ENCODE results near the gene GDI2.

The GDI2 gene

DNA sequence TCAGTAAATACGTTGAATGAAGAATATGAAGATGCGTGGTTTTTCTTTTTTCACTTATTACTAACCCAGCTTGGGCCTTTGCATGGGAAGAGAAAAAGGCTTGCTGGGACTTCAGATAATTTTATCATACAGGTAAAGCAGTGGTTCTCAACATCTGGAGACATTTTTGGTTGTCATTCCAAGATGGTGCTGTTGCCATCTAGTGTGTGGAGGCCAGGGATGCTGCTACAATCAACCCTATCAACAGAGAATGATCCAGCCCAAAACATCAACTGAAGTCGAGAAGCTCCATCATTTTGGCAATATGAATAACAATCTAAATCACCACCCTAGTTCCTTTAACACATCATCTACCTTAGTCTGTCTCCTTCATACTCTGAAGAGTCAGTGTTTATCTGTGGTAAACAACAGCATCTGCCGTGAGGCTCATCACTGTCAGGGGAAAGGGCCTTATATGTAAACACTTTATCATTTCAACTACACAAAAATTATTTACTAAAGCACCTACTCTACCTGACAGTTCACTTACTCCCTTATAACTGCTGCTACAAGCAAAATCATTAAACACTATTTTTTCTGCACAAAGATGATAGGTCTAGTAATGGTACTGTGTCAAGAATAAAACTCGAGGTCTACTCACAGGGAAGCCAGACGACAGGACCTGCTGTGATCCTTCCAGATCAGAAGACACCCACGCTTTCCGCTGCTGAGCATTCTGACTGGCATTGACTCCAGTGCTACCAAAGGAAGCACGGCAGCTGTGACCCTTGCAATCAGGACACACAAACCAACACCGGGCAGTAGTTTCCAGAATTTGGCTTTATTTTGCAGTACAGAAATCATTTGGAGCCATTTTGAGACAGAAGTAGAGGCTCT is 48.6 kb downstream of the GDI2 start:
- no peak overlapping the region for H3K4me3 ChIP-seq (ENCODE audit: low read depth, low read length)
- TF ChIP-seq, protein P1, sequence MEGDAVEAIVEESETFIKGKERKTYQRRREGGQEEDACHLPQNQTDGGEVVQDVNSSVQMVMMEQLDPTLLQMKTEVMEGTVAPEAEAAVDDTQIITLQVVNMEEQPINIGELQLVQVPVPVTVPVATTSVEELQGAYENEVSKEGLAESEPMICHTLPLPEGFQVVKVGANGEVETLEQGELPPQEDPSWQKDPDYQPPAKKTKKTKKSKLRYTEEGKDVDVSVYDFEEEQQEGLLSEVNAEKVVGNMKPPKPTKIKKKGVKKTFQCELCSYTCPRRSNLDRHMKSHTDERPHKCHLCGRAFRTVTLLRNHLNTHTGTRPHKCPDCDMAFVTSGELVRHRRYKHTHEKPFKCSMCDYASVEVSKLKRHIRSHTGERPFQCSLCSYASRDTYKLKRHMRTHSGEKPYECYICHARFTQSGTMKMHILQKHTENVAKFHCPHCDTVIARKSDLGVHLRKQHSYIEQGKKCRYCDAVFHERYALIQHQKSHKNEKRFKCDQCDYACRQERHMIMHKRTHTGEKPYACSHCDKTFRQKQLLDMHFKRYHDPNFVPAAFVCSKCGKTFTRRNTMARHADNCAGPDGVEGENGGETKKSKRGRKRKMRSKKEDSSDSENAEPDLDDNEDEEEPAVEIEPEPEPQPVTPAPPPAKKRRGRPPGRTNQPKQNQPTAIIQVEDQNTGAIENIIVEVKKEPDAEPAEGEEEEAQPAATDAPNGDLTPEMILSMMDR (IDR thresholded peaks at IDR 0.05; ENCODE audit: low read depth, low read length): no peak
- no peak for DNase-seq
- no peak overlapping the region for H3K27ac ChIP-seq
- H3K27me3 ChIP-seq (ENCODE audit: insufficient read depth, low read depth, severe bottlenecking): no peaks in the 10 kb centered on the region
- no peaks in the 10 kb centered on the region for H3K9me3 ChIP-seq (ENCODE audit: severe bottlenecking)
- peaks cover 24% of the 10 kb centered on the region for H3K36me3 ChIP-seq

GRCh38 chr10:5762531-5762930 is 50.7 kb downstream of the GDI2 start:
- no peak overlapping the region for H3K4me3 ChIP-seq (ENCODE audit: low read depth, low read length)
- no peaks in the 10 kb centered on the region for H3K9me3 ChIP-seq (ENCODE audit: severe bottlenecking)
- TF ChIP-seq, protein P1 (IDR thresholded peaks at IDR 0.05; ENCODE audit: low read depth, low read length): no peak
- H3K36me3 ChIP-seq: peaks cover 20% of the 10 kb centered on the region
- H3K27ac ChIP-seq: no peak overlapping the region
- H3K27me3 ChIP-seq (ENCODE audit: insufficient read depth, low read depth, severe bottlenecking): no peaks in the 10 kb centered on the region
- DNase-seq: no peak

DNA sequence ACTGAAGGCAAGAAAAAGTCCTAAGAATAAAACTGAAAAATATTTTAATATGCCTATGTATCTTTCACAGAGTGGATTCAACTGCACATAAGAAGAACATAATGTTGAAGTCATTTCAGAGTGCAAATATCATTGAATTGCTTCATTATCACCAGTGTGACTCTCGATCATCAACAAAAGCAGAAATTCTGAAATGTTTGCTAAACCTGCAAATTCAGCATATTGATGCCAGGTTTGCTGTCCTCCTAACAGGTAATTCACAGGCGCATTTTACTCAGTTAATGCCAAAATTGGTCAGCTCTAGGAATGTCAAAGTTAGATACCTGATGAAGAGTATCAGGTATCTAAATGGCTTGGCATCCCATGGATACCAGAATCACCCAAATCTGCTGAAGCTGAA is 52.0 kb downstream of the GDI2 start:
- Histone ChIP-seq H3K27me3 (ENCODE audit: insufficient read depth, low read depth, severe bottlenecking) (no peaks in the 10 kb centered on the region), H3K36me3 (peaks cover 19% of the 10 kb centered on the region), H3K27ac (no peak overlapping the region), H3K9me3 (ENCODE audit: severe bottlenecking) (no peaks in the 10 kb centered on the region), H3K4me3 (ENCODE audit: low read depth, low read length) (no peak overlapping the region)
- TF ChIP-seq, protein P1 (IDR thresholded peaks at IDR 0.05; ENCODE audit: low read depth, low read length): no peak
- DNase-seq: no peak

- TF ChIP-seq, protein P1 (IDR thresholded peaks at IDR 0.05; ENCODE audit: low read depth, low read length): no peak
- H3K27ac ChIP-seq: no peak overlapping the region
- H3K27me3 ChIP-seq (ENCODE audit: insufficient read depth, low read depth, severe bottlenecking): no peaks in the 10 kb centered on the region
- no peak overlapping the region for H3K4me3 ChIP-seq (ENCODE audit: low read depth, low read length)
- H3K9me3 ChIP-seq (ENCODE audit: severe bottlenecking): no peaks in the 10 kb centered on the region
- peaks cover 19% of the 10 kb centered on the region for H3K36me3 ChIP-seq
- DNase-seq: no peak
Measured at GRCh38 chr10:5760515-5760914, 52.7 kb downstream of the GDI2 start.

DNA sequence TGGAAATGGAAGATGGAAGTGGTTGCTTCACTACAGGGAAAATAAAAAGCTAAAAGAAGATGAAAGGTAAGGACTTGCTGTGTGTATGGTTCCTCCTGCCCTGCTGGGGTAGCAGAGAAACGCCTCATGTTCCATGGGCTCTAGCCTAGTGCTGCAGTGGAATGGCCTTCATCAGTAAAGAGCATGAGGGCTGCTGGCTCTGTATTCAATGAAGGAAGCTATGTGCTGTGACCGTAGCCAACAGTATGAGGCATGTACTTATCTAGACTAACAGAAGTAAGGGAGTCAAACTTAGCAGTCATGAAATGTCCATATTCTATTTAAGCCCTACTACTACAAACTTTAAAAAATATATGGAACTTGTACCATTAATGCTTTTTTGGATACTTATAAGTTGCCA is 54.3 kb downstream of the GDI2 start:
- peaks cover 12% of the 10 kb centered on the region for H3K36me3 ChIP-seq

More for the DNA sequence above, 54.3 kb downstream of the GDI2 start:
- H3K27ac ChIP-seq: no peak overlapping the region
- no peaks in the 10 kb centered on the region for H3K27me3 ChIP-seq (ENCODE audit: insufficient read depth, low read depth, severe bottlenecking)
- DNase-seq: no peak
- no peaks in the 10 kb centered on the region for H3K9me3 ChIP-seq (ENCODE audit: severe bottlenecking)
- TF ChIP-seq, protein P1 (IDR thresholded peaks at IDR 0.05; ENCODE audit: low read depth, low read length): no peak
- H3K4me3 ChIP-seq (ENCODE audit: low read depth, low read length): no peak overlapping the region
